ENCODE measurements around the gene RHBDL2. TPM values are rescaled to one million over a fixed set of nuclear protein-coding genes. Genes with fewer than 3 reads are reported as not detected.

Gene RHBDL2
- total and polyA plus RNA-seq, 2 of the 13 experiments (the other 11 are each of a cell fraction or from before 2014, with no cell fraction given) = 3.3 to 5.4 TPM

GRCh38 chr1:38848071-38848470 is 93.6 kb downstream of the RHBDL2 start (continued):
- TF ChIP-seq, protein P1, sequence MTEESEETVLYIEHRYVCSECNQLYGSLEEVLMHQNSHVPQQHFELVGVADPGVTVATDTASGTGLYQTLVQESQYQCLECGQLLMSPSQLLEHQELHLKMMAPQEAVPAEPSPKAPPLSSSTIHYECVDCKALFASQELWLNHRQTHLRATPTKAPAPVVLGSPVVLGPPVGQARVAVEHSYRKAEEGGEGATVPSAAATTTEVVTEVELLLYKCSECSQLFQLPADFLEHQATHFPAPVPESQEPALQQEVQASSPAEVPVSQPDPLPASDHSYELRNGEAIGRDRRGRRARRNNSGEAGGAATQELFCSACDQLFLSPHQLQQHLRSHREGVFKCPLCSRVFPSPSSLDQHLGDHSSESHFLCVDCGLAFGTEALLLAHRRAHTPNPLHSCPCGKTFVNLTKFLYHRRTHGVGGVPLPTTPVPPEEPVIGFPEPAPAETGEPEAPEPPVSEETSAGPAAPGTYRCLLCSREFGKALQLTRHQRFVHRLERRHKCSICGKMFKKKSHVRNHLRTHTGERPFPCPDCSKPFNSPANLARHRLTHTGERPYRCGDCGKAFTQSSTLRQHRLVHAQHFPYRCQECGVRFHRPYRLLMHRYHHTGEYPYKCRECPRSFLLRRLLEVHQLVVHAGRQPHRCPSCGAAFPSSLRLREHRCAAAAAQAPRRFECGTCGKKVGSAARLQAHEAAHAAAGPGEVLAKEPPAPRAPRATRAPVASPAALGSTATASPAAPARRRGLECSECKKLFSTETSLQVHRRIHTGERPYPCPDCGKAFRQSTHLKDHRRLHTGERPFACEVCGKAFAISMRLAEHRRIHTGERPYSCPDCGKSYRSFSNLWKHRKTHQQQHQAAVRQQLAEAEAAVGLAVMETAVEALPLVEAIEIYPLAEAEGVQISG (CRISPR knock-in tag; IDR thresholded peaks at IDR 0.05) = no peak
- no peak for TF ChIP-seq AGO2 (optimal IDR thresholded peaks at IDR 0.05; ENCODE audit: low read depth, low read length)
- no peak for TF ChIP-seq KAT8 (CRISPR knock-in tag; IDR thresholded peaks at IDR 0.05)
- TF ChIP-seq, protein P2, sequence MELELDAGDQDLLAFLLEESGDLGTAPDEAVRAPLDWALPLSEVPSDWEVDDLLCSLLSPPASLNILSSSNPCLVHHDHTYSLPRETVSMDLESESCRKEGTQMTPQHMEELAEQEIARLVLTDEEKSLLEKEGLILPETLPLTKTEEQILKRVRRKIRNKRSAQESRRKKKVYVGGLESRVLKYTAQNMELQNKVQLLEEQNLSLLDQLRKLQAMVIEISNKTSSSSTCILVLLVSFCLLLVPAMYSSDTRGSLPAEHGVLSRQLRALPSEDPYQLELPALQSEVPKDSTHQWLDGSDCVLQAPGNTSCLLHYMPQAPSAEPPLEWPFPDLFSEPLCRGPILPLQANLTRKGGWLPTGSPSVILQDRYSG (CRISPR knock-in tag; IDR thresholded peaks at IDR 0.05) = no peak
- TF ChIP-seq RFX3 (CRISPR knock-in tag; IDR thresholded peaks at IDR 0.05) = no peak
- TF ChIP-seq ZNF180 (CRISPR knock-in tag; IDR thresholded peaks at IDR 0.05; ENCODE audit: borderline replicate concordance, low read depth) = no peak

GRCh38 chr1:38846210-38846609 is 95.4 kb downstream of the RHBDL2 start:
- no TSS peak for BruUV-seq (replicated peaks)
- in situ Hi-C loops (cut with HindIII; ENCODE audit: extremely low pct_ligation_motif_present, low pct_unique_long_range_greater_than_20kb) (no loop called here), intact Hi-C loops (cut with micrococcal nuclease; ENCODE audit: unreplicated experiment) (no loop called here)
- DNase-seq (ENCODE audit: low spot score) (no peak), ATAC-seq (no peak), FAIRE-seq (no peak)
- Histone ChIP-seq H4K20me1 (ENCODE audit: insufficient read depth, low read length) (no peaks in the 10 kb centered on the region), H2AFZ (ENCODE audit: low read length) (no peak overlapping the region), H3K79me2 (ENCODE audit: insufficient read depth, low read length) (no peaks in the 10 kb centered on the region), H3K4me3 (replicated peaks in 1 of 3; ENCODE audit: insufficient read depth in 1 of 3, low read depth in 2 of 3, low read length in 3 of 3) (no peak overlapping the region), H3K9me3 (ENCODE audit: low read length) (no peaks in the 10 kb centered on the region), H3K27me3 (ENCODE audit: control insufficient read depth in 1 of 2, insufficient read depth in 2 of 2, low read length in 2 of 2) (no peaks in the 10 kb centered on the region), H3K27ac (ENCODE audit: extremely low read length, insufficient read depth, low read length) (no peak overlapping the region), H3K4me1 (ENCODE audit: insufficient read depth, low read length) (no peaks in the 10 kb centered on the region), H3K9ac (ENCODE audit: insufficient read depth, low read depth, low read length) (no peak overlapping the region), H3K4me2 (ENCODE audit: low read depth, low read length) (no peak overlapping the region), H3K36me3 (replicated peaks in 1 of 2; ENCODE audit: control insufficient read depth in 1 of 2, insufficient read depth in 2 of 2, low read length in 2 of 2) (peaks cover 6 to 50% of the 10 kb centered on the region in 2 experiments)
- ChIA-PET POLR2A (no interaction called here), CTCF (ENCODE audit: low intra/inter-chr PET ratio, low total read pairs) (no interaction called here)
- 78% methylated on average over 3 of the region's 3 CpGs for WGBS (ENCODE audit: low lambda C conversion rate)
- TF ChIP-seq SNAPC5 (CRISPR knock-in tag; IDR thresholded peaks at IDR 0.05; ENCODE audit: borderline replicate concordance) = no peak
- no peak for TF ChIP-seq ZNF296 (CRISPR knock-in tag; conservative IDR thresholded peaks at IDR 0.05)
- TF ChIP-seq RFX5 (IDR thresholded peaks at IDR 0.05; ENCODE audit: low read depth, low read length) = no peak
- peak; percentile 53 for TF ChIP-seq STAG1 (CRISPR knock-in tag; IDR thresholded peaks at IDR 0.05)
- no peak for TF ChIP-seq ZNF749 (CRISPR knock-in tag; IDR thresholded peaks at IDR 0.05; ENCODE audit: borderline replicate concordance)
- TF ChIP-seq IRX3 (CRISPR knock-in tag; IDR thresholded peaks at IDR 0.05; ENCODE audit: borderline replicate concordance, low read depth) = no peak
- no peak for TF ChIP-seq BRF2 (CRISPR knock-in tag; IDR thresholded peaks at IDR 0.05)
- no peak for TF ChIP-seq ZNF572 (CRISPR knock-in tag; IDR thresholded peaks at IDR 0.05)
- no peak for TF ChIP-seq ZNF598 (CRISPR knock-in tag; IDR thresholded peaks at IDR 0.05; ENCODE audit: borderline replicate concordance)
- TF ChIP-seq ZNF44 (CRISPR knock-in tag; IDR thresholded peaks at IDR 0.05) = no peak
- TF ChIP-seq, protein P3, sequence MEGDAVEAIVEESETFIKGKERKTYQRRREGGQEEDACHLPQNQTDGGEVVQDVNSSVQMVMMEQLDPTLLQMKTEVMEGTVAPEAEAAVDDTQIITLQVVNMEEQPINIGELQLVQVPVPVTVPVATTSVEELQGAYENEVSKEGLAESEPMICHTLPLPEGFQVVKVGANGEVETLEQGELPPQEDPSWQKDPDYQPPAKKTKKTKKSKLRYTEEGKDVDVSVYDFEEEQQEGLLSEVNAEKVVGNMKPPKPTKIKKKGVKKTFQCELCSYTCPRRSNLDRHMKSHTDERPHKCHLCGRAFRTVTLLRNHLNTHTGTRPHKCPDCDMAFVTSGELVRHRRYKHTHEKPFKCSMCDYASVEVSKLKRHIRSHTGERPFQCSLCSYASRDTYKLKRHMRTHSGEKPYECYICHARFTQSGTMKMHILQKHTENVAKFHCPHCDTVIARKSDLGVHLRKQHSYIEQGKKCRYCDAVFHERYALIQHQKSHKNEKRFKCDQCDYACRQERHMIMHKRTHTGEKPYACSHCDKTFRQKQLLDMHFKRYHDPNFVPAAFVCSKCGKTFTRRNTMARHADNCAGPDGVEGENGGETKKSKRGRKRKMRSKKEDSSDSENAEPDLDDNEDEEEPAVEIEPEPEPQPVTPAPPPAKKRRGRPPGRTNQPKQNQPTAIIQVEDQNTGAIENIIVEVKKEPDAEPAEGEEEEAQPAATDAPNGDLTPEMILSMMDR (CRISPR knock-in tag; IDR thresholded peaks at IDR 0.05) = peak; percentile 25; the same call in 1 of the 2 replicates
- TF ChIP-seq SRSF9 (IDR thresholded peaks at IDR 0.05; ENCODE audit: borderline replicate concordance, insufficient read depth, low read depth, low read length, poor library complexity, severe bottlenecking) = no peak
